OCI-LY3 (cell line): Measurements from ENCODE around the gene ZCCHC24.

Experiments
- H2AFZ ChIP-seq: fragments of 200-600, 300-600 bp; shearing (Covaris generic); 2 replicates; pipeline ENCODE4 v1.6.0; 2014; ENCODE audit warnings: antibody characterized with exemption, low read depth, low read length
- H3K27ac ChIP-seq: fragments of 200-600, 300-600 bp; sonication (generic); 2 replicates; pipeline ENCODE4 v1.5.1; 2014; ENCODE audit warnings: mild to moderate bottlenecking, low read length, moderate library complexity, mixed read lengths
- H3K27me3 ChIP-seq: fragments of 200-600, 300-600 bp; sonication (generic); 2 replicates; pipeline ENCODE4 v1.6.1; 2014; ENCODE audit warnings: low read depth, low read length, mixed read lengths
- H3K36me3 ChIP-seq: fragments of 200-600, 300-600 bp; sonication (generic); replicated peaks from 2 replicates; pipeline ENCODE3; 2014; ENCODE audit warnings: low read depth, low read length, mixed read lengths
- H3K4me1 ChIP-seq: fragments of 300-600, 200-600 bp; sonication (generic); 2 replicates; pipeline ENCODE4 v1.6.1; 2014; ENCODE audit warnings: low read length, mixed read lengths
- H3K4me2 ChIP-seq: fragments of 200-600, 300-600 bp; sonication (generic); 2 replicates; pipeline ENCODE4 v1.6.1; 2014; ENCODE audit warnings: low read length, mixed read lengths
- H3K4me3 ChIP-seq: fragments of 300-600, 200-600 bp; sonication (generic); 2 replicates; pipeline ENCODE4 v1.5.1; 2014; ENCODE audit warnings: antibody characterized with exemption, mild to moderate bottlenecking, low read length, moderate library complexity
- H3K79me2 ChIP-seq: fragments of 300-600, 200-600 bp; shearing (Covaris generic); 2 replicates; pipeline ENCODE4 v1.6.1; 2014; ENCODE audit warnings: mild to moderate bottlenecking, low read length, mixed read lengths
- H3K9ac ChIP-seq: fragments of 300-600, 200-600 bp; shearing (Covaris generic); 2 replicates; pipeline ENCODE4 v1.6.0; 2014; ENCODE audit warnings: mild to moderate bottlenecking, low read length, moderate library complexity
- H3K9me3 ChIP-seq: fragments of 200-600, 300-600 bp; shearing (Covaris generic); 2 replicates; pipeline ENCODE4 v1.6.1; 2014; ENCODE audit warnings: low read length, mixed read lengths; ENCODE audit not compliant: insufficient read depth
- H4K20me1 ChIP-seq: fragments of 200-600, 300-600 bp; sonication (generic); 2 replicates; pipeline ENCODE4 v1.6.1; 2016; ENCODE audit warnings: low read length, mixed read lengths; ENCODE audit not compliant: insufficient read depth
- CTCF ChIP-seq: fragments of 200-600, 300-600 bp; sonication (generic); IDR thresholded peaks from 2 replicates; pipeline ENCODE4 v1.5.1; 2014; ENCODE audit warnings: antibody characterized with exemption, low read length, low read depth
- EZH2phosphoT487 ChIP-seq: fragments of 200-600 bp; shearing (Covaris generic); IDR thresholded peaks from 2 replicates; pipeline ENCODE4 v1.6.1; 2018; ENCODE audit warnings: antibody characterized with exemption, mixed run types, low read depth

The ZCCHC24 gene

GRCh38 chr10:79427965-79428364 lies 17.5 kb downstream of the ZCCHC24 start:
- no peak overlapping the region for H3K4me2 ChIP-seq
- H3K4me3 ChIP-seq: no peak overlapping the region
- H3K79me2 ChIP-seq: no peaks in the 10 kb centered on the region
- no peak overlapping the region for H3K27ac ChIP-seq
- H3K9me3 ChIP-seq: no peaks in the 10 kb centered on the region
- no peak overlapping the region for H2AFZ ChIP-seq
- H3K36me3 ChIP-seq: no peaks in the 10 kb centered on the region
- no peaks in the 10 kb centered on the region for H4K20me1 ChIP-seq
- no peak overlapping the region for H3K9ac ChIP-seq
- no peaks in the 10 kb centered on the region for H3K4me1 ChIP-seq
- TF ChIP-seq EZH2phosphoT487 (no peak), CTCF (no peak)
- no peaks in the 10 kb centered on the region for H3K27me3 ChIP-seq

GRCh38 chr10:79425074-79425532 lies 20.3 kb downstream of the ZCCHC24 start:
- no peak overlapping the region for H3K4me3 ChIP-seq
- TF ChIP-seq CTCF (no peak), EZH2phosphoT487 (no peak)
- H3K4me1 ChIP-seq: no peaks in the 10 kb centered on the region
- no peak overlapping the region for H3K27ac ChIP-seq
- H4K20me1 ChIP-seq: no peaks in the 10 kb centered on the region
- H3K79me2 ChIP-seq: no peaks in the 10 kb centered on the region
- H3K4me2 ChIP-seq: no peak overlapping the region
- no peak overlapping the region for H2AFZ ChIP-seq
- H3K36me3 ChIP-seq: no peaks in the 10 kb centered on the region
- H3K9me3 ChIP-seq: no peaks in the 10 kb centered on the region
- H3K27me3 ChIP-seq: no peaks in the 10 kb centered on the region
- no peak overlapping the region for H3K9ac ChIP-seq

- Histone ChIP-seq H3K4me3 (no peak overlapping the region), H3K9ac (no peak overlapping the region)
Observed at GRCh38 chr10:79424221-79425073, 21.0 kb downstream of the ZCCHC24 start.

More at GRCh38 chr10:79424221-79425073, 21.0 kb downstream of the ZCCHC24 start:
- Histone ChIP-seq H3K36me3 (no peaks in the 10 kb centered on the region), H3K9me3 (no peaks in the 10 kb centered on the region), H3K79me2 (no peaks in the 10 kb centered on the region), H2AFZ (no peak overlapping the region), H4K20me1 (no peaks in the 10 kb centered on the region), H3K27me3 (no peaks in the 10 kb centered on the region), H3K4me2 (no peak overlapping the region), H3K4me1 (no peaks in the 10 kb centered on the region), H3K27ac (no peak overlapping the region)
- TF ChIP-seq CTCF: no peak
- no peak for TF ChIP-seq EZH2phosphoT487
